Suprapubic skin (tissue), 3 donors: ENCODE results near the gene TMEM243.

Source experiments
- CTCF ChIP-seq, 2 donors: fragments of 200-600 bp in 1 of 2; fragments of 450-650 bp in 1 of 2; sonication (generic) in 1 of 2; IDR thresholded peaks; one replicate each; pipeline ENCODE4 v1.5.1; 2016 to 2019; ENCODE audit warnings: antibody characterized with exemption in 2 of 2, mild to moderate bottlenecking in 1 of 2, moderate library complexity in 1 of 2
- POLR2AphosphoS5 ChIP-seq, 3 donors: sonication (generic); formaldehyde crosslinking; IDR thresholded peaks; one replicate each; pipeline ENCODE4 v1.6.1; 2017; ENCODE audit warnings: antibody characterized with exemption in 3 of 3

GRCh38 chr7:87212498-87212897 lies 7.0 kb downstream of the TMEM243 start:
- TF ChIP-seq CTCF (IDR thresholded peaks at IDR 0.05) (no peak), POLR2AphosphoS5 (IDR thresholded peaks at IDR 0.05) (no peak)
